ENCODE measurements around the gene LLPH.

DNA sequence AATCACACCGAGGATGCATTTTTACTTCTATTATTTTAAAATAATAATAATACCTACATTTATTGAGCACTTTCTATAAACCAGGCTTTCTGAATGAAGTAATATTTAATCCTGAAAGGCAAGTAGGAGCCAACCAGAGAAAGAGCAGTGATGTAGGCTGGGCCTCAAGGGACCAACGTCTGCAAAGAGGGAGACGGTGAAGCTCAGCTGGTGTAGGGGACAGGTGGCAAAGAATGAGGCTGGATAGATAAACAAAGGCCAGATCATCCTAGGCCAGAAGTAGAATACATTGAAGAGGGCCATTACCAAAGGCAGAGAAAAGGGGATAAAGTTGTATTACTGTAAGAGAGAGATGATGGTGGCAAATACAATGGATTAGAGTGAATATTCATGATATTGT, 40.1 kb upstream of the LLPH start:
- TF ChIP-seq EP300 (IDR thresholded peaks at IDR 0.05; ENCODE audit: borderline replicate concordance) (no peak), REST (IDR thresholded peaks at IDR 0.05; ENCODE audit: low read depth) (no peak), FOXM1 (IDR thresholded peaks at IDR 0.05; ENCODE audit: borderline replicate concordance, low read depth) (no peak)
